HG03565 (cell line): ENCODE measurements around the gene SEMA4D.
"Not testable (repeated sequence)": the region's sequence is repeated elsewhere in the genome, so short reads cannot be mapped to it uniquely, and the experiment has no call there.

Experiments used
- ATAC-seq: cut with Tn5 transposase; IDR thresholded peaks from one replicate; pipeline ENCODE4 v1.9.1; 2021; ENCODE audit warnings: mild to moderate bottlenecking, moderate library complexity; ENCODE audit not compliant: unreplicated experiment

Gene SEMA4D

DNA sequence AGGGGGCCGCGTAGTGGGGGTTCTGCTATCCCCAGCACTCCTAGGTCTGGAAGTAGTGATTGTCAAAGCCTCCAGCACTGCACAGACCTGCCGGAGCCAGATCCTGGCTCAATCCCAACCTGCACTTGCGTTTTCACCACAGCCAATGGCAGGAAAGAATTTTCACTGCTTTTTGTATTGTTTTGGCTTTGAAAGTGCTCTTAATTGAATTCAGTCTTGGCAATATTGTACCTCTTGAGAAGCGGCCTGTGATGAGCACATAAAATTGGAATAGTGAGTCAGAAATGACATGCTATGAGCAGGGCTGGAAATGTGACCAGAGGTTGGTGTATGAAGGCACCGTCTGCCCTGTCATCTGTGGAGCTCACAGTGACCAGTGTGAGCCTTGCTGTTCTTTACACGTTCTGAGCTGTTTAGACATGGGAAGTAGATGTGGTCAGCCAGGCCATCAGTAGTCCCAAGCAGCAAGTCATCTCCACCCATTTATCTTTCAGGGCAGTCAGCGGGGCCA, 138.1 kb downstream of the SEMA4D start:
- ATAC-seq: no peak

- ATAC-seq: no peak
These were observed 138.9 kb downstream of the SEMA4D start for GRCh38 chr9:89358985-89359384.

GRCh38 chr9:89358376-89358916, 139.5 kb downstream of the SEMA4D start:
- no peak for ATAC-seq

GRCh38 chr9:89357331-89358197, 140.3 kb downstream of the SEMA4D start:
- no peak for ATAC-seq

- no peak for ATAC-seq
These were observed 141.1 kb downstream of the SEMA4D start for GRCh38 chr9:89356782-89357181.

DNA sequence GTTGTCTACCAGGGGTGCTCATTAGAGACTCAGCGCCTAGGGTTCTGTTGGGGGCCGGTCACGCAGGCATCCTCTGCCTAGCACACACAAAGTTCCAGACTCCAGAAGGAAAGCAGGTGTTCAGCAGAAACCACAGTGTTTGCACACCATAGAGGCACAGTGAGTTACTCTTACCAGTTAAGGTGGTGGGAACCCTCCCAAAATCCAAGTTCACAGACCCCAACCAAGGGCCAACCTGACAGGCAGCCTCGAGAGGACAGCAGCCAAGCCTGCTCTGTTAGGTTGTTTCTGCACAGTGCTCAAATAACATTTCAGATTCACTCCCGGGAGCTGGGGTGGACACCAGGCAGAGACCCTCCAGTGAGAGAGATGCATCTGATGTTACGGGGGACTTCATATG, 143.4 kb downstream of the SEMA4D start:
- ATAC-seq: no peak

- no peak for ATAC-seq
These were observed 143.9 kb downstream of the SEMA4D start for GRCh38 chr9:89353989-89354388.

DNA sequence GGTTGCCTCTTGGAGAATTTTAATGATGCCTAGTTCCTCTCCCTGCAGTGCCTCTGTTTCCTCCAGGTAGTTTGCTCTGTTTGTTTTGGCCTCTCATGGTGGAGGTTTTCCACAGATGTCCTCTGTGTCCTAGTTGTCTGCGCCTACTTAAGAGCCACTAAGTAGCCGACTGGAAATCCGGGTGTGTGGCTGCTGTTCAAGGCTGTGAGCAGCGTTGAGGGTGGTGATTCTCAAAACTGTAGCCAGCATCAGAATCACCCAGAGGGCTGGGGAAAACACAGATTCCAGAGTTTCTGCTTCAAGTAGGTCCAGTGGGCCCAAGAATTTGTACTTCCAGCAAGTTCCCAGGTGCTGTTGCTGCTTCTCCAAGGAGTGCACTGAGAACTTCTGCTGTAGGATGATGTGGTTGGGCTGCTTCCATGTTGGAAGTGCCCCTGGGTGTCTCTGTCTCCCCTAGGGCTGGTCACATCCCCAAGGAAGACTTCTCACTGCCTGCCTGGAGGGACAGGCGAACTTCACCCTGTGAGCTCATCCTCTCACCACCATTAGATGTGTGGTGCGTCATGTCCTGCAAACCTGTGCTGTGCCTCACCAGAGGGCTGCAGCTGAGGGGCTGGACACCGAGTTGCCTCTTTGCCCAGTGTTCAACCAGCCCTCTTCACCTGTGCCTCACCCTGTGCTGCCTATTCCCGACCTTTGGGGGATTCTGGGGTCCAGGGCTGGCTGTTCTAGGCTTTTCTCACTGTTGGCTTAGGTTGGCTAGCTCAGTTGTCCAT, 144.9 kb downstream of the SEMA4D start:
- no peak for ATAC-seq

DNA sequence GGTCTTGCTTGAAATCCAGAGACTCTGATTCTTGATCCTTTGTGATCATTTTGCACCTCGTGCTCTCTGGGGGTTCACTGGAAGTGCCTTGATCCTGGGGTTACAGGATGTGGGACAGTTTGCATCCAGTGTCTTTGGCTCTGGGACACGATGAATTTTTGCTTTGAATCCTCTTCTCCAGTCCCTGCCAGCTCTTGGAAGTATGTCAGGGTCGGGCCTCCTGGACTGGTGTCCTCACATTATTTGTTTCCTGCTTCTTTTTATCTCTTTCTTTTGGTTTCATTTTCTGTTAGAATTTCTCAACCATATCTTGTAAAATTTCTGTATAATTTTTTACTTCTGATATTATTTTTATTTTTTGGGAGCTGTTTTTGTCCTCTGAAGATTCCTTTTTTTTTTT, 145.5 kb downstream of the SEMA4D start:
- ATAC-seq: no peak

DNA sequence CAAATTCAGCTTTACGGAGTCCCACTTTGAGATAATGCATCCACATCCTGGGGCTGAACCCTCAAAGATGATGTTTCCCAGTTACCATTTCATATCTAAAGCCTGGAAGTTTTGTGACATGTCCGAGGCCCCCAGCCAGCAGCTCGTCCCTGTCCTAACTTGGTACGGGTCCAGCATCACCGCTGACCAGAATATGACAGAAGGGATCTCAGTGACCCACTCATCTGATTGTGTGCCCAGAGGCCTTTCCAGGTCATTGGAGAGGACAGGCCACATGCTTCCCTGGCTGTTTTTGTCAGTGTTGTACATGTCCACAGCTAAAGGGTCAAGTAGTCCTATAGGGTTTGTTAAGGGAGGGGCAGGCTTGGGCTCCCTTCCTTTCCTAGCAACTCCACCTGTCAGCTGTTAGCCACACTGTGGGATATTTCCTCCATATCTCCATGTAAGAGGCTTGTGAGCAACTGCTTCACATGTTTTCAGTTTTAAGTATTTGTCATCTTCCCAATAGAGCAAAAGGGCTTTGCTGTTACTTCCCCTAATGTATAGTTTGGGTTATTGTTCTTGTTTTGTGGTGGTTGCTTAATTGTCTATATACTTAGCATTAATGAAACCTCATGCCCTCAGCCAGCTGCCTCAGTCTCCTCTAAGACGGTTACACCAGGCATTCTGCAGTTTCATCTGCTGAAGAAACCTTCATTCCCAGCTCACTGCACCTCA, 146.2 kb downstream of the SEMA4D start:
- ATAC-seq: no peak

GRCh38 chr9:89350988-89351557, 146.8 kb downstream of the SEMA4D start:
- ATAC-seq: no peak

DNA sequence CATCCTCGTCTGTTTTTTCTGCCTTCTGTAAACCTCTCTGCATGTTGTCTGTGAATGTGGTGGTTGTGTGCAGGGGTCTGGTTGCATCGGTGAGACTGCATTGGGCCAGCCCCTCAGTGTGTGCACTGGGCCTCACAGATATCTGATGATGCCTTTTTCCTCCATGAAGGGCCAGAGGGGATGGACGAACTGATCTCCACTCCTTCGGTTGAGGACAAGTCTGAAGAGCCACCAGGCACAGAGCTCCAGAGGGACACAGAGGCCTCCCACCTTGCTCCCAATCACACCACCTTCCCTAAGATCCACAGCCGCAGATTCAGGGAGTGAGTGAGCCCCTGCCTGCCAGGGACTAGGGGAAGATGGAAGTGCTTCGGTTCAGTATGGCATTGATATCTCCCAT, 148.3 kb downstream of the SEMA4D start:
- ATAC-seq: no peak

GRCh38 chr9:89347651-89348050, 150.3 kb downstream of the SEMA4D start:
- ATAC-seq: no peak

- ATAC-seq: no peak
These were observed 151.2 kb downstream of the SEMA4D start for GRCh38 chr9:89346696-89347095.

DNA sequence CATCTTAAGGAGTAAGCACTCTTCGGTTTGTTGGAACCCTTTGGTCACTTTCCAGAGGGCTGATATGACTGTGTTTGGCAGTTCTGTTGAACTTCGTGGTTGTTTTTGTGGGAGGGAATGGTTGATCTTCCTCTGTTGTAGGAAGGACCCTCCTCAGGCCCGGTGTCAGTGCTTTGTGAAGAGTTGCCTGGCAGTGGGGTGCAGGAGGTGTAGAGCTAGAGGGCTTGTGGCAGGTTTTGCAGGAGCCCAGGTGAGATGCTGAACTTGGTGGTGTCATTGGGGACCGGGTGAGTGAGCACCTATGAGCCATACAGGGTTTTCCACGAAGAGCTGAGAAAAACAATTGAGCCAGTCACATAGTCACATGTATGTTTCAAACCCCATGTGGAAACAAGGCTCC, 152.4 kb downstream of the SEMA4D start:
- ATAC-seq: no peak

- not testable (repeated sequence) for ATAC-seq
These were observed 154.1 kb downstream of the SEMA4D start for GRCh38 chr9:89343812-89344211.

- no peak for ATAC-seq
These were observed 155.0 kb downstream of the SEMA4D start for GRCh38 chr9:89342948-89343347.

- ATAC-seq: no peak
These were observed 155.7 kb downstream of the SEMA4D start for GRCh38 chr9:89342213-89342612.

GRCh38 chr9:89340332-89340731, 157.6 kb downstream of the SEMA4D start:
- ATAC-seq: peak; percentile 63

DNA sequence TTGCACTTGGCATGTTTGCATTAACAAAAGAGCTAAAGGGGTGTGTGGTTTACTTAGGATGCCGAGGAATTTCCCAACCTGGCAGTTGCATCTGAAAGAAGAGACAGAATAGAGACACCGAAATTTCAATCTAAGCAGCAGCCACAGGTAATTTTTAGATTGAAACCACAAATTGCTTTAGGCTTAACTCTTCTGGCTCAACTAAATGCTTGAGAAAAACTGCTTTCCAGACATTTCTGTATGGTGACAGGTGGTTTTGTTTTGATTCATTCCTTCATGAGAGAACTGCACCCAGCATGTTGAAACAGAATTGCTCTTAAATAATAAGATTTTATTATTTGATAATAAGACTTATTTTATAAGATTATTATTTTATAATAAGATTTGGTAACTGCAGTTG, 158.1 kb downstream of the SEMA4D start:
- peak; percentile 28 for ATAC-seq

DNA sequence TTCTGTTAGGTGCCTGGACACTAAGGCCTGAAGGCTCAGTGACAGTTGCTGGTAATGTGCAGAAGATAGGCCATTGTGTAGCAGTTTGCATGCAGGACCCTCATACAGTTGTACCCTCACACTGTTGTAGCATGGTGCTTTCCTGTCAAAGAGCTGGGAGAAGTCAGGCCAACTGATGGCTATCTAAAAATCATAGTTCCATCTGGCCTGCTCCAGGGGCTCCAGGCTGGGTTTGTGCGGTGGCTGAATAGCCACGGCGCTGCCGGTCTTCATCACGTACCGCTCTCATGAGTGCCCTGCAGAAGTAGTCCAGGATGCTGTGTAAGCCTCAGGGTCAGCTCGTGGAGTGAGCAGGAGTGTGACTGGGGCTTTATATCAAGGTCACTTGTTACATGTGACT, 167.4 kb downstream of the SEMA4D start:
- ATAC-seq: no peak
